SKM-1 (cell line): ENCODE data around the gene NEMP2.
"Not testable (repeated sequence)": the region's sequence is repeated elsewhere in the genome, so short reads cannot be mapped to it uniquely, and the experiment has no call there.

ENCODE experiments used
- DNase-seq: peaks from one replicate; lab custom pipeline; 2025; ENCODE audit not compliant: unreplicated experiment; lab: John Stamatoyannopoulos, UW

Gene NEMP2

DNA sequence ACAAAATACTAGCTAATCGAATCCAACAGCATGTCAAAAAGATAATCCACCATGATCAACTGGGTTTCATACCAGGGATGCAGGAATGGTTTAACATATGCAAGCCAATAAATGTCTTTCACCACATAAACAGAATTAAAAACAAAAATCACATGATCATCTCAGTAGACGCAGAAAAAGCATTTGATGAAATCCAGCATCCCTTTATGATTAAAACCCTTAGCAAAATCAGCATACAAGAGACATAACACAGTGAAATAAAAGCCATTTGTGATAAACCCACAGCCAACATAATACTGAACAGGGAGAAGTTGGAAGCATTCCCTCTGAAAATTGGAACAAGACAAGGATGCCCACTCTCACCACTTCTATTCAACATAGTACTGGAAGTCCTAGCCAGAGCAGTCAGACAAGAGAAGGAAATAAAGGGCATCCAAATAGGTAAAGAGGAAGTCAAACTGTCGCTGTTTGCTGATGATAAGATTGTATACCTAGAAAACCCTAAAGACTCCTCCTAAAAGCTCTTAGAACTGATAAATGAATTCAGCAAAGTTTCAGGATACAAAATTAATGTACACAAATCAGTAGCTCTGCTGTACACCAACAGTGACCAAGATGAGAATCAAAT is 39.8 kb downstream of the NEMP2 start:
- not testable (repeated sequence) for DNase-seq

DNA sequence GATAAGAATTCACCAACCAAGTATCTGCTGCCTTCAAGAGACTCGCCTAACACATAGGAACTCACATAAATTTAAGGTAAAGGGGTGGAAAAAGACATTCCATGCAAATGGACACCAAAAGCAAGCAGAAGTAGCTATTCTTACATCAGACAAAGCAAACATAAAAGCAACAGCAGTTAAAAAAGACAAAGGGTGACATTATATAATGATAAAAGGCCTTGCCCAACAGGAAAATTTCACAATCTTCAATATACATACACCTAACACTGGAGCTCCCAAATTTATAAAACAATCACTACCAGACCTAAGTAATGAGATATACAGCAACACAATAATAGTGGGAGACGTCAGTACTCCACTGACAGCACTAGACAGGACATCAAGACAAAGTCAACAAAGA is 41.4 kb downstream of the NEMP2 start:
- no peak for DNase-seq

DNA sequence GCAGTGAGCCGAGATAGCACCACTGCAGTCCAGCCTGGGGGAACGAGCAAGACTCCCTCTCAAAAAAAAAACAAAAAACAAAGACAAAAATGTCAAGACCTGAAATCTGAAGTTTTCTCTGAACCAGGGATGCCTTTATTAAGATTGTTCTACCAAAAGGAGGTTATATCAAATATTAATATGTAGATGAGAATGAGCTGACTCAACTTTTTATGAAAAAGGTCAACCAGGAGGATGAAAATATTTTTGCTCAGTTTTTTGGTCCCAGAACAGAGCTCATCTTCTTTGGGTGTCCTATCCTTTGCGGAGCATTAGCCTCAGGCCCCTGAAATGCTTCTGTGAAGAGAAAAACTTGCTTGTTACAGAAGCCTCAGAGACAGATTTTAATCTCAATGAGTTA is 44.0 kb downstream of the NEMP2 start:
- no peak for DNase-seq

DNA sequence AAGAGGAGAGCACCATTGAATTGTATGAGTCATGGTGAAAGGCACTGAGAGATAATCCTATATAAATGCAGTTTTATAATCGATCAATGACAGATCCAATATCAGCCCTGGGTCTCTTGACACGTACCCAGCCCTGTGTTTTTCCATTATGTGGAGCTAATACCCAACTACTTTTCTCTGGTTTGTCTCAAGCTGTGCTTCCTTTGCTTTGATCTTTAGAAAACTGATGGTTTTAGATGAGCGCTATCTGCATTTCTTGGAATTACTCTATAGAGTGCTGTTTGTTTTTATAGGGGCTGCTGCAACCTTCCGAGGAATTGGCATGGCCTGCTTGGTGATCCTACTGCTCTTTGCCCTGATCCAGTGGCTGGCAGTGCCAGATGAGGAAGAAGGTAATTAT is 45.0 kb downstream of the NEMP2 start:
- DNase-seq, result no peak

DNA sequence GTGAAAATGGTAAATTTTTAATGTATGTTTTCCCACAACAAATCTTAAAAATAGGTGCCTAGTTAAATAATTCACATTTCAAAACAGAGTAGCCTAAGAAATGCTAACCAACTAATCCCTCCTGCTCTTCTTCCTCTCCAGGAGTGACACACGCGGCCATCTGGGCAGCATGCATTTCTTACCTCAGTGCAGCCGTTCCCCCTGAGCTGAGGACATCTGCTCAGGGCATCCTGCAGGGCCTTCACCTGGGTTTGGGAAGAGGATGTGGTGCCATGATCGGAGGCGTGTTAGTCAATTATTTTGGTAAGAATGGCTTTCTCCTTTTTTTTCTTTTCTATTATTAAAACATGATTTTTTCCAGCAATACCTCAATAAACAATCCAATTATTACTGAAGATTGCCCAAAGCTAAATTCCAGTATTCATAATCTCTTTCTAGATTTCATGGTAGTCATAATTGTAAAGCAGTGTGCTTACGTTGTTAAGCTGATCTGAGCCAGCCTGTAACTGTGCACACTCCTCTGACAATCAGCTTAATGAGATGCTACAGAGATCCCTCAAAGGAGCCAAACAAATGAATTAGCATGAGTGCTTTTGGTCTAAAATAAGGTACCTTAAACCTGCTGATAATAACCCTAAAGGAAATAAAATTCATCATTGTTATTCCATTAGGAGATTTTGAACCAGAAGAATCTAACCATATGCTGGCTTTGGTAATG is 45.8 kb downstream of the NEMP2 start:
- no peak for DNase-seq

DNA sequence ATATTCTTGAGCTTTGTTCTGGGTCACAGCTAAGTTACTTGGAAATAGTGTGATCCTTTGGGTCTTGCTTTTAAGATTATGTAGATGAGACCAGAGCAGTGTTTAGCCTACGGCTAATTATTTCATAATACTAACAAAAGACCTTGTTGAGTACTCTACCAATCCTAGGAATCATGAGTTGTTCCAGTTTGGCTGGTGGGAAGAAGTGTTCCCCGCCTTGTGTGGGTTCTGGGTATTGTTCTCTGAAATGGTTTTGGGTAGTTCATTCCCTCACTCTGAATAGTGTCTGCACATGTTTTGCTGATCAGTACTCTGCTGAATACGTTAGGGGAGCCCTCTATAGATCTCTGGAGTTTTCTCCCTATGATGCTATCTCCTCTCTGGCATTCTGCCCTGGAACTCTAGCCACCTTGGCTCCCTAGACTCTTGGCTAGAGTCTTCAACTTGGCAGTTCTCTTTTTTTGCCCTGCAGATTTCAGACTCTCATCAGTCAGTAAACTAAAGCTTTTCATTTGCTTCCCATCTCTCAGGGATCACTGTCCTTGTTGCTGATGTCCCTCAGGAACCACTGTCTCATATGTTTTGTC is 48.4 kb downstream of the NEMP2 start:
- no peak for DNase-seq

DNA sequence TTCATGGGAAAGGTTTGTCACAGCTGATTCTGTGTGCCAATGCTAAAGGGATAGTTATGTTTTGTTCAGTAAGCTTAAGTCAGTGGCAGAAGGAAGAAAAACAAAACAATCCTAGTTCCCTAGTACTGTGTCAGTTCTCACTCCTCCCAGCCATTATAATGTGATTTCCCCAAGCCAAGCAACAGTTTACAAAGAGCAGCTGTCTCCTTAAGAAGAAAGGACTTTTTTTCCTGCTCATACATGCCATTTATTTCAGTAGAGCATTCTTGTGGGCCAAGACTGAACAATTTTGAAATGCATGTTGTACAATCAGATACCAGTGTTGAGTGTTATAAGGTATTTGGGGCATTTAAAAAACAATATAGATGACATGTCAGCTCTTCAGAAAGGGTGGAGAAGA is 52.1 kb downstream of the NEMP2 start:
- no peak for DNase-seq

DNA sequence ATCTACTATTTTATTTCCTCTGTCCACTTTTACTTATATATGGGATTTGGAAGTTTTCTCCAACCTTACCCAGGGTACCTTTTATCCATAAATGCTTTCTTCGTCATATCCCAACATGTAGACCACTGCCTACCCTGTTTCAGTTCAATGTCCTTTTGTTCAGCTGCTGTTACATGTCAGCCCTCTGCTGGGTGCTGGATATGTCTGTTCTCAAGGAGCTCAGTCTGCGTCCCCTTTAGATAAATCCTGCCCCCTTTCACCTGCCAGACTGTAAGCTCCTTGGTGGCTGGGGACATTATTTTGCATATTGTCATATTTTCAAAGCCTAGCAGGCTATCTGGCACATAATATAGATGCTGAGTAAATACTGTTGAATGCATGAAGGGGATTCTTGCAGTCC is 53.2 kb downstream of the NEMP2 start:
- no peak for DNase-seq

DNA sequence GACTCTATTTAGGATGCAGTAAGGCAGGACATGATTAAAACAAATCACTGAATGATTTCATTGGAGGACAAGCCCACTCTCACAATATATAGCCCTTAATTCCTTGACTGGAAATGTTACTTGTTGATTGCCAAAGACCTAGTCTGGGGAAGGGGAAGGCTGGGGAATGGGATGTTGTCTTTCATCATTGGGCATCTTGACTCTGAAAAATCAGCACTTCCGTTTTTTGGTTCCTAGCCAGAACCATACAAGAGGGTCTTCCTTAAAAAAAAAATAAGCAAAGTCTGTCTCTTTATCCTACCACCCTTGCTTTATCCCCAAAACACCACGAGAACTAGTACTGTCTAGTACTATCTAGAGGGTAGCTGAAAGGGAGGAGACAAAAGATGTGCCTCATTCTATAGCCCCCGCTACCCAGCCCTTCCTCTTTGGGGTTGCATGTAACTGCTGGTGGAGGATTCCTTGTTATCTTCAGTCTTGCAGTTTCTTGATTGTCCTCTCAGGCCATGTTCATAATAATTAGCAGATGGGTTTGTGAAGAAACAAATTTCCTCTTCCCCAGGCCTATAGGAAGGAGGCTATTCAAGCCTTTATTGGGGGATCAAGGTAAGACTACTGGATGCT is 55.8 kb downstream of the NEMP2 start:
- DNase-seq, result no peak

DNA sequence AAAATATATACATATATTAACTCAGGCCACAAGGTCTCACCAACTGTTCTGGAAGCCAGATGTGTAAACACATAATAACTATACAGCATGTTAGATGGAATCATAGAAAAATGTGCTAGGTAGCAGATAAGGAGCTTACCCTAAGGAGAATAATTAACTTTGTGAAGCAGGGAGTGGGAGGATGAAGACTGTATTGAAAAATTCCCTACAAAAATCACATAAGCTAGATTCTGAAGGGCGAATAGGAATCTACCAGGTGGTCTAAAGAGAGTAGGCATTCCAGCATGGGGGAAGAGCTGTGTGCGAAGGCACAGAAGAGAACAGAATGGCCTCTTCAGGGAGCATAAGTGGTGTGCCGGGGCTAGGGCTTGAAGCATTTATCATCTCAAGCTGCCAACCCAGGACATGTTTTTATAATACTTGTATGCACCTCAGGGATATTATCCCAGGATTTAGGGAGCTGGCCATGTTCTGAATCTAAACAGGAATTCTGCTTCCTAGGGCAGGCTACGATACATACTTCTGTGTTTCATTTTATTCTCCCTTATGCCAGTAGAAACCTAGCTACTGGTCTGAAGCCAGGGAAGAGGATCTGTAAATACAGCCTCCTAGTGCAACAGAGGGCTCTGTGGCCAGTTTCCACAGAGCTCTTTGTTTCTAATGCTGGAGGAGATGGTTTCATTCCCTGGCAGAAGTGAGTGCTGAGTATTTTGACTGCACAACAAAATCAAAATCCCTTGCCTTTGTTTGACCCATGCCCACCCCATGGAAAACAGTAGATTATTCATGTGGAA is 56.7 kb downstream of the NEMP2 start:
- DNase-seq, result no peak

DNA sequence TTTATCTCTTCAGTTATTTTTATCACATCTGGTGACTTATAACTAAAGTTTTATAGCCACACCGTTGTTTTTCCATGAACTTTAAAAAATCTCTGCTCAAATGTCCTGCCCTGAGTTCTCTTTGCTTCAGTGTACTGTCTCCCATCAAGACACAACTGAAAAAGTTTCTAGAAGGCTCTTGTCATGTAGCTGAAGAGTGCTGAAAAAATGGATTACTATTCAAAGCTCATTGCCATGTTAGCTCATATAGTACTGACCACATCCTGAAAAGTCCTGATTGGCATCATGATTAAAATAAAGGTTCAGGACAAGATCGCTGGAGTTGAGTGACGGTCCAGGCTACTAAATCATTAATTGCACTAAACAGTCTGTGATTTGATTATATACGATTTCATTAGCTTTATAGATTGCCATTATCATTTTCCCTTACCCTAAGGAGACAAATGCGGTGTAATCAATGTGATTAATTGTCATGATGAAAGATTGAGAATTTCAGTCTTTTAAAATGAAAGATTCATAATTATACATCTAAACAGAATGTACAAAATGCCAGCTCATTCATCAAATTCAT is 64.2 kb downstream of the NEMP2 start:
- no peak for DNase-seq

DNA sequence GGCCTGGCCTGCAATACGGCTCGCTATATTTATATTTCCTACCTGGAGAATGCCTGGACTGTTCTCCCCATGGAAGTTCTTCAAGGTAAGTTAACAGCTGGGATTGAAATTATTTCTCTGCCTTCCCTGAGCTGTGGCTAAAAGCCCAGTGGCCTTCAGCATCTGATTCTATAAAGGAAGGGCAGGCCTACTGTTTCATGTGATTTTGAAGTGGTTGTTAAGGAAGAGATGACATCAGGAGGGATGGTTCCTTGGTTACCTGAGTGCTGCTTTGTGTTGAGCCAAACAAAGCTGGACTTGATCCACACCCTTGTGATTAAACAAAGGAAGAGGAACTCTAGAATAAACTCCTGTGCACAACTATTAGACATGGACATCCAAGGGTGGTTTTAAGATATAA is 64.8 kb downstream of the NEMP2 start:
- DNase-seq, result no peak

DNA sequence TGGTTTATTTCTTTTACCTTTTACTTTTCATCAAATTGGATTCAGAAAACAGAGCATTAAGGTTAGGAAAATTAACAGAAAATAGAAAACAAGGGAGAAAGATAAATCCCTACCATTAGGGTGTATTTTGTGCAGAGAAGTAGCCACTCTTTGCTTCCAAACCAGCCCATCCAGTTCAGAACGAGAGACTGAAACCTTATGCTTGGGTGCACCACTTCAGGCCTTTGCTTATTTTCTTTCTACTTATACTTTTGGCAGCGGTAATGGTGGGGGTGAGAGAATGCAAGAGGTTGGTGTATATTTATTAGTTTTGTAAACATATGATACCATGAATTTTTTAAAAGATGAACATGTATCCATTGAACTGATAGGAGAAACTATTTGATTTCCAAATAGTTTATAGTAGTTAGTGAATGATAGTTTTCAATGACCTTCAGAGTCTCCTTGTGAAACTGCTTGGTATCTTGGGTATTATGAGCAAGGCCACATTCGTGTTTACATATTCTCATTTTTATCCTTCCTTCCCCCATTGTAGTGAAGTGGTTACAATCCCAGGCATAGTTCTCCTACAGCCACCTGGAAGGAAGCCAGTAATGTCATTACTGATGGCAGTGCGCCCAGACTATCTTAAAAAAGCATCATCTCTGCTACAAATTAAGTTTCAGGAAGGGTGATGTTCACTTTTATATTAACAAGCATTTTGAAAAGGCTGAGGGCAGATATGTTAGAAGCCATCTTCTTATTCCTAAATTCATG is 65.5 kb downstream of the NEMP2 start:
- DNase-seq, result no peak

DNA sequence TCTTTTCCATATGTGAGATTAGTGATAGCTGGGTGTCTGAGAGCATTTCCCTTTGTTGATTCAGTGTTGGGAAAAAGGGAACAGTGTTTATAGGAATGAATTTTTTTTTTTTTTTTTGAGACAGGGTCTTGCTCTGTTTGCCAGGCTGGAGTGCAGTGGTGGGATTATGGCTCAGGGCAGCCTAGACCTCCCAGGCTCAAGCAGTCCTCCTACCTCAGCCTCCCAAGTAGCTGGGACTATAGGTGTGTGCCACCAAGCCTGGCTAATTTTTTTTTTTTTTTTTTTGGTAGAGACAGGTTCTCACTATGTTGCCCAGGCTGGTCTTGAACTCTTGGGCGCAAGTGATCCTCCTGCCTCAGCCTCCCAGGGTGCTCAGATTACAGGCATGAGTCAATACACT is 66.2 kb downstream of the NEMP2 start:
- DNase-seq, result not testable (repeated sequence)

DNA sequence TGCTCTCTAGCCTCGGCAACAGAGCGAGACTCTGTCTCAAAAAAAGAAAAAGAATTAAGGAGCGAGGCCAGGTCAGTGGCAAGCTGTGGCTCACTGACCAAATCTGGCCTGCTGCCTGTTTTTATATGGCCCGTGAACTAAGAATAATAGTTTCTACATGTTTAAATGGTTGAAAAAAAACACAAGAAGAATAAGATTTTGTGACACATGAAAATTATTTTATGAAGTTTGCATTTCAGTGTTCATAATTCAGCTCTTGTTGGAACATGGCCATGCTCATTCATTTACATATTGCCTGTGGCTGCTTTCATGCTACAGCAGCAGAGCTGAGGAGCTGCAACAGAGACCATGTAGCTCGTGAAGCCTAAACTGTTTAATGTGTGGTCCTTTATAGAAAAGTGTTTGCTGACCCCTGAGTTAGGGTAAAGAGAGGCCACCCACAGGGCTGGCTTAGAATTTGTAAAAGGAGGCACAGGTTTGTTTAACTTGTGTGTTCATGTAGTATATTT is 66.9 kb downstream of the NEMP2 start:
- DNase-seq, result no peak

DNA sequence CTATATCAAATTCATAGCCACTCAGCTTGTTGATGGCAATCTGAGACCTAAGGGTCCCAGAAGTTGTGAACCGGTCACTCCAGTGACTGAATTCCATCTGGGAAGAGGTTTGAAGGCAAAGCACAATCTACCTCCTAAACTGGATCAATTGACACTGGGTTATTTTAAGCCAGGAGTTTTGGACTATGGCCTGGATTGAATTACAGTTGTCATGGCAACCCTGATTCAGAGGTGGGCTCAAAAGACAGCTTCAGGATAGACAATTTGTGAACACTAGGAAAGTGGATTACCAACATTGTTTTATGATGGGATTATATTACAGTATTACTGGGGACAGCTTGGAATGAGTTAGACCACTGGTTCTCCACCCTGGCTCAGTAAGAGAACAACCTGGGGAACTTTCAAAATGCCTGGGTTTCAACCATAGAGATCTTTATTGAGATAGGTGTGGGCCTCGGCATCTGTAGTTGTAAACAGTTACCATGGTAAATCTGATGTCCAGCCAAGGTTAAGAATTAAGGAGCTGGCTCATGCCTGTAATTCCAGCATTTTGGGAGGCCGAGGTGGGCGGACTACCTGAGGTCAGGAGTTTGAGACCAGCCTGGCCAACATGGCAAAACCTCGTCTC is 67.6 kb downstream of the NEMP2 start:
- no peak for DNase-seq

DNA sequence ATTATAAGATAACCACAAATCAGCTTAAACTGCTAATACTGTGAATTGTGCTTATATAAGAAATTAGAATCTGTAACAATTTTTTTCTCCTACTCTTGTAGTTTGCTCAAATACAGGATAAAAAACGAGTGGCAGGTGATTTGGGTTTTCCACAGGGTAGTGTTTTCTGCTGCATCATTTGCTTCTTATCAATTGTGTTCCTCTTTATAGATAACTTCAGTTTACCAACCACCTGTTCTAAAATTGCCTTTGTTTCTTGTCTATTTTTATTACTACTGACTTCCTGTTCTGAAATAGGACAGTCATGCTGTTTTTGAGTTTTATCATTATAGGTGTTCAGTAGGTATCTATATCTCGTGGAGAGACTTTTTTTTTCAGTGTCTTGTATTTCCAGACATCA is 69.5 kb downstream of the NEMP2 start:
- DNase-seq, result no peak

DNA sequence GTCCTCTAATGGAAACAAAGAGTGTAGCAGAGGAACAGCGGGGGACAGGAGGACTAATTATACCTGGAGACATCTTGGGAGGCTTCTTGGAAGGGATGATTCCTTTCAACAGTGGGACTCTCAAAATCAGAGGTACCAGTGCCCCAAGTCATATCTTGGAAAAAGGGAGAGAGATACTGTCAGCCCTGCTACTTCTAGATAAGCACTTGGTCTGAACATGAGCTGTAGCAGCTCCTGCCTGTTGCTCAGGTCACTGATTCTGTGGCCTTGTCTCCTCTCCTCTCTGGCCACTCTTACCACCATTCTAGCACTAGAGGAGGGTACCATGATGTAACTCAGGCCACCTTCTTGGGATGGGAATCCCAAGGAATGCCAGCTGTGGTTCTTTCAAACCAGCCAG is 71.9 kb downstream of the NEMP2 start:
- no peak for DNase-seq

DNA sequence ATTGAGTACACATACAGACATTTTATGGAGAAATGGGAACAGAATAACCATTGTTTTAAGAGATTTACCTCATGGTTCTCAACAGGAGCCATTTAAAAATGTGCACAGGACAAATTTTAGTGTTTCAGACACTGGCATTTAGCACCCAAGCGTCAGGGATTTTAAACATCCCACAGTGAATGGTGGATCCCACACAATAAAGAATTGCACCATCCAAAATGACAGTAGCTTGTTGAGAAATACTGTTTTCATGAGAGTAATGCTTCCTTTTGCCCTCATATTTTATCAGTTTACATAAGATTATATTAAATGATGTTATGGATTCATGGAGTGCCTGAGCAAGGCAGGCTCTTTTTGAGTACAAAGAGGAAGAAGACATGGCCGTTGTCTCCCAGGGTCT is 72.3 kb downstream of the NEMP2 start:
- DNase-seq, result no peak

DNA sequence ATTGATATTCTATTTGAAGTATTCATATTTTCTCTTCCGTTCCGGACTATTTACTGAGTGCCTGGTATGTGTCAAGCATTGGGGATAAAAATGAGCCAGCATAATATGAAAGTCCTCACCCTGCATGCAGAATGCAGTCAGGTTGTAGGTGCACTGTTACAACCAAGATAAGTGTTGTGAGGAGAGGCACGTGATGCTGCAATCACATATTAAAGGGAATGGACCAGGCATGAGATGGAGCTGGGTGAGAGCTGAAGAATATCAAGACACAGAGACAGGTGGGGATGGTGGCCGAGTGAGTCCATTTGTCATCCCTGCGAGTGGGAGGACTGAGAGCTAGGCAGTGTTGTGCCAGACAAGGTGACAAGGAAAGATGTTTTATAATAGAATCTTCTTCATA is 74.0 kb downstream of the NEMP2 start:
- no peak for DNase-seq
